NCI-H510A (cell line): ENCODE measurements around the gene SRC.

Experiments
- DNase-seq: peaks from one replicate; lab custom pipeline; 2025; lab: John Stamatoyannopoulos, UW

SRC gene

DNA sequence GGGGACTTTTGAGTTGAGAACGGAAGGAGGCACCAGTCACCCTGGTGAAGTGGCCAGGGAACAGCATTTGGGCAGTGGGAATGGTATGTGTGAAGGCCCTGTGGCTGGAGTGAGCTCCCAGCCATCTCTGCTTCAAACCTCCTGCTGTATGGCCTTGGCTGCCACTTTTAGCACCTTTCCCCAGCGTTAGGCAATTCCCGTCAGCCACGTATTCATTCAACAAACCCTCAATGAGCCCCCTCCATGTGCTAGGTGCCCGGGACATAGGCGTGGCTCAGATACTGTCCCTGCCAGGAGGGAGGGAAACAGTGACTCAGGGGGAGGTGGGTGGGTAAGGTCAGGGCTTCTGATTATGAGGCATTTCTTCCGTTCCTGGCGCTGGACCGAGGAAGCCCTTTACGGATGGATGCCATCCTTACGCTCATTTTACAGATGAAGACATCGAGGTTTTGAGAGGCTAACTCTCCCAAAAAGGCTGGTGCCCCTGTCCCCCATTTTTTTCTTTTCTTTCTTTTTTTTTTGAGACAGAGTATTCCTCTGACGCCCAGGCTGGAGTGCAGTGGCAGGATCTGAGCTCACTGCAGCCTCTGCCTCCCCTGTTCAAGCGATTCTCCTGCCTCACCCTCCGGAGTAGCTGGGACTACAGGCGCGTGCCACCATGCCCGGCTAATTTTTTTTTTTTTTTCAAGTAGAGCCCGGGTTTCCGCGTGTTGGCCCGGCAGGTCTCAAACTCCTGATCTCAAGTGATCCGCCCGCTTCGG is 37.5 kb downstream of the SRC start:
- DNase-seq: no peak

DNA sequence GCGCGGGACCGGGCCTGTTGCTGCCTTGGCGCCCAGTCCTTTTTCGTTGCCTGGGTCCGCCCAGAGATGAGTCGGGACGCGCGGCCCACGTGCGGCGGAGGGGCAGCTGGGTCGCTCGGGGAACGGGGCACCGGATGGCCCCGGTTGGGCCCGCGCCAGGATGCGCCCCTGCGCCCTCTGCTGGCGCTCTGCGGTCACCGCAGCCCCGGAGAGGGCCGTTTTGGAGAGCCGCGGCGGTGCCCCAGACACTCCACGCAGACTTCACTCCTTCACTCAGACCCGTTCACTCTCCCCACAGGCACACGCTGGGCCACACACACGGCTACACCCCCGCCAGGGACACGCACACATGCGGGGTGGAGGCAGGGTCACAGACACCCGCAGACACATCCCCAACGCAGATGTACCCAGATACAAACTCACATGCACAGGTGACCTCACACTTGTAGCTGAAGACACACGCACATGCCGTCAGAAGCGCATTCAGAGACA is 38.8 kb downstream of the SRC start:
- no peak for DNase-seq

DNA sequence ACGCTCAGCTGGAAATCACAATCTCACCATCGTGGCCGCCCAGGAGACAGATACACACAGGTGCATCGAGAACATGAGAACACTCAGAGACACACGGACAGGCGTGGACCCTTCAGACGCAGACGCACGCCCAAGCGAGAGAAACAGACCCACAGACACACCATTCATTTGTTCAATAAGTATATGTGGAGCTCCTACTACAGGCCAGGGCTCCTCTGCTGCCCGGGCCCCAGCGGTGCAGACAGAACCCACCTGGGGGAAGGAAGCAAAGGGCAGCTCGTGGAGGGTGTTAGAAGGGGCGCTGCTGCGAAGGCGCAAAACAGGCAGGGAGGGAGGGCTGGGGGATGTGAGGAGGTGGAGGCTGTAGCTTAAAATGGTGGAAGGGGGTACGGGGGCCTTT is 39.2 kb downstream of the SRC start:
- DNase-seq: no peak

DNA sequence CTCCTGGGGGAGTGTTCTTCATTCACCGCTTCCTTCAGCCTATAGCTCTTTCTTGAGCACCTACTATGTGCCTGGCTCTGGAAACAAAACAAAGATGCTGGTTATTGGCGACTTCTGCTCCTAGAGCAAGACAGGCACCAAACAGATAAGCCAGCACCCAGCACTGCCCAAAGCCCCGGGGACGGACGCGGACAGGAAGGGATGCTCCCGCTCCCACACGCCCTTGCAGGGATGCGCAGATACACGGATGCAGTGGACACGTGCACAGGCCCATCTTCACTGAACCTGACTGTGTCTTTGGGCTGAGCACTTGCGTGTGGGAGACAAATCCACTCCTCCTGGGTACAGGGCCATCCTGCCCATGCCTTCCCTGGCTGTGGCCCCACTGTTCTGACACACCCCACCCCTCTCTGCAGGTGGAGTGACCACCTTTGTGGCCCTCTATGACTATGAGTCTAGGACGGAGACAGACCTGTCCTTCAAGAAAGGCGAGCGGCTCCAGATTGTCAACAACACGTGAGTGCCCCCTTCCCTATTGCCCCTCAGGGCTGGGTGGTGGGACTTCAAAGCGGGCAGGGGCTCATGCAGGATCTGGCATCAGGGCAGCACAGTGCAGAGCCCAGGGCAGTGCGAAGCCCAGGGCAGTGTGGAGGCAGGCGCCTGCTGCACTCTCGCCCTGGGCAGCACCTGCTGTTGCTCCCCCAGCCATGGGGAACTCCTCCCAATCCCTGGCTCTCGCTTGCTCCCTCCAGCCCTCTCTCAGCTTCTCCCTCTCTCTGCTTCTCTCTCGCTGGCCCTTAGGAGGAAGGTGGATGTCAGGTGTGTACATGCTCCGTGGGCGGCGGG is 39.9 kb downstream of the SRC start:
- no peak for DNase-seq

DNA sequence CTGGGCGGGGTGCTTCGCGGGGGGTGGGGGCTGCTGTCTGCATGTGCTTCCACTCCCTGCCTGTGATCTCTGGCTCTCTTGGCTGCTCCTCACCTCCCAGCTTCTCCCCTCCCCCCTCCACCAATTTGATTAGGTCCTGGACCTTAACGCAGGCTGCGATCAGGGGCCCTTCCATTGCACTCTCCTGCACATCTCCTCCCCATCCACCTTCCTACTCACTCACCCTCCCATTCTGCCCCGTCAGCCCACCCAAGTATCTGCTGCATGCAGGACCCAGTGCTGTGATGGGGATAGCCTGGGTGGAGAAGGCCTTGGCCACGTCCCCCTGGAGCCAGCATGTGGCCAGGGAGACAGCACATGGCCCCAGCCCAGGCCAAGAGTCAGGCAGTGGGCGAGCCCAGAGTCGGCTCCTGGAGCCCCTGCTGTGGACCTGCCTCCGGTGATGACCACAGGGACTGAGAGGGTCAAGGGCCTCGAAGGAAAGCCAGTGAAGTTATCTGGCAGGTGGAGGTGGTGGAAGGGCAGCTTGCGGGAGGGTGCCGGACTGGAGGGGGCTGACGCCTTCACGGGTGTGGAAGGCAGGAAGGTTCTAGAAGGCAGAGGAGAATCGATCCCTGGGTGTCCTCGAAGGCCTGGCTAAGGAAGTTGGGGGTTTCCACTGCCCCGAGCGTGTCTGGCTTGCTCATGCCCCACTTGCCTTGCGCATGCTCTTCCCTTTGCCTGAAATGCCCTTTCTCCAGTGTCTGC is 40.7 kb downstream of the SRC start:
- DNase-seq: no peak

DNA sequence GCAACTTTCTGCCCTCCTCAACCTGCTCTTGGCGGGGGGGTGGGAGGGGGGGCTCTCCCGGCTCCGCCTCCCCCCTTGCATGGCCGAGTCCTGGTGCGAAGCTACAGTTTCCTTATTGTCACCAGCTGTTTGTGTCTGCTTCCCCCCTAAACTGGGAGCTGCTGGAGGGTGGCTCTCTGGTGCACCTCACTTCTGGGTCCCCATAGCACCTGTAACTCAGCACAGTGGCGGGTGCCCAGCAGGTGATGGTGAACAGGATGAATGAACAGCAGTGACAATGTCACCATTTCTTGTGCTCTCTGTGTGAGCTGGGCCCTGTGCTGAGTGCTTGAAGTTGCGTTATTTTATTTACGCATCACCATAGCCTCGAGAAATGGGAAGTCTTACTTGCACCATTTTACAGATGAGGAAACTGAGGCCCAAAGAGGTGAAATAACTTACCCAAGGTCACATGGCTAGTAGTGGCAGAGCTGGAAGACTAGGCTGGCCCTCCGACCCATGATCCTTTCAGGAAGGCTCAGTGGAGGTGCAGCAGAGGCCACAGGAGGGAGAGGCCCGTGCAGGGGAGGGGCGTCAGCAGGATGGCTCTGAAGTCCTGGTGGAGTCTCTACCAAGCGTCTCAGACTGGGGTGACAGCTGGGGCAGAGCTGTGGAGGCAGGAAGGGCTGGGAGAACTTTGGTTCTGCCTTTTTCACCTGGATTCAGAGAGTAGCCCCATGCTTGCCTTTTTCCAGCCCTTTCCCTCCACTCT is 41.8 kb downstream of the SRC start:
- no peak for DNase-seq

DNA sequence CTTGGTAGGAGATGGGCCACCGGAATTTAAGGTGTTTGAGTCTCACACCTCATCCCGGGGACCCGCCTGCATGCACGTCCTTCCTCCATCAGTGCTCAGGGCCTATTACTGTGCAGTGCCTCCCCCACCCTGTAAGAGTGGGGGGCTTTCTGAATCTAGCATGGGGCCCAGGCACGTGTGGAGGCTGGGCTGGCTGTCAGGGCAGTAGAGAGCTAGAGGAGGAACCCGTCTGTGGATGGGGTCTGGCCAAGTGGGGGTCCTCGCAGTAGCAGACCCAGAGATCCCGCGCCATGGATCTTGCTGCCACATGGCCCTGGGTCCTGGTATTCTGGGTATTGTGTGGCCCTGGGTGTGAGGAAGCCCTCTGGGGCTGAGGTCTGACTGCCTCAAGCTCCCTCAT is 42.9 kb downstream of the SRC start:
- DNase-seq: no peak

DNA sequence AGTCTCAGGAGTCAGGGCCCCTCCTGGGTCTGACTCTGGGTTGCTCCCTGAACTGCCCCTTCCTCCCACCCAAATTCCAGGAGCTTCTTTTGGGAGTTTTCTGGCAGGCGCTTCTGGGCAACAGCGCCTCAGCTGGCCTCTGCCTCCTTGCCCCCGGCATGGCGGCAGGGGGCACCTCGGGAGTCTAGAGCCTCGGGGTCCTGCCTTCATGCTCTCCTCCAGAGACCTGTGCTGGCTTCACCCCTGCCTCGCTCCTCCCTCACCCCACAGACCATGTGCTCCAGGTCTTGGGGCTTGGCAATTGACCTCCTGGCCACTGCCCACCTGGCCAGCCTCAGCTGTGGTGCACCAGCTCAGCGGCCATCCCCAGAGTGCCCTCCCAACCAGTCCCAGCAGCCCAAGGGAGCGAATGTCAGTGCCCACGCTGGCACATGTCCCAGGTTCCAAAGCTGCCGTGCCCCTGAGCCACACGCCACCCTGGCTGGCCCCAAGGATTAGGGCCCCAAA is 43.4 kb downstream of the SRC start:
- no peak for DNase-seq

DNA sequence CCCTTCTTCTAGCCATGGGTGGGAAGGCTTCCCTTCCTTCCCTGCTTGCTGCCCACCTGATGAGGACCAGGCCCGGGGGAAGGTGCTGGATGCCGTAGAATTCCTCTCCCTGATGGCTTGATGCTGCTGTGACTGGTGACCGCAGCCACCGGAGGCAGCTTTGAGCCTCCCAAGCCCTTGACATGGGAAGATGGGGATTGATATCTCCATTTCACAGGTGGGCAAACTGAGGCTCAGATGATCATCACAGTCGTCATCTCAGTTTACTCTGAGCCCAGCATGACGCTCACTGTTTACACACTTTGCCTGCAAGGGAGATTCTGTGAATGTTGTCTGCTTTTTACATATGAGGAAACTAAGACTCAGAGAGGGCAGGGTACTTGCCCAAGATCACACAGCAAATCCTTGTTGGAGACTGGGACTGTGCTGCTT is 43.9 kb downstream of the SRC start:
- no peak for DNase-seq

DNA sequence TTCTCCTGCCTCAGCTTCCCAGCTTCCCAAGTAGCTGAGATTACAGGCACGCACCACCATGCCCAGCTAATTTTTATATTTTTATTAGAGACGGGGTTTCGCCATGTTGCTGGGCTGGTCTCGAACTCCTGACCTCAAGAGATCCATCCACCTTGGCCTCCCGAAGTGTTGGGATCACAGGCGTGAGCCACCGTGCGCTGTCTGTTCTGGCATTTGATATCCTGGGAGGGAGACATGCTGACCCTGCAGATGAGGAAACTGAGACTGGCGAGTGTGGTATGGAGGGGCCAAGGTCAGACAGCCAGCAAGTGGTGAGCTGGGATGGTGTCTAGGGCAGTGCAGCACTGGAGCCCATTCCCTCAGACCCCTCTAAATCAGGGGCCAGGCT is 44.6 kb downstream of the SRC start:
- DNase-seq: no peak

DNA sequence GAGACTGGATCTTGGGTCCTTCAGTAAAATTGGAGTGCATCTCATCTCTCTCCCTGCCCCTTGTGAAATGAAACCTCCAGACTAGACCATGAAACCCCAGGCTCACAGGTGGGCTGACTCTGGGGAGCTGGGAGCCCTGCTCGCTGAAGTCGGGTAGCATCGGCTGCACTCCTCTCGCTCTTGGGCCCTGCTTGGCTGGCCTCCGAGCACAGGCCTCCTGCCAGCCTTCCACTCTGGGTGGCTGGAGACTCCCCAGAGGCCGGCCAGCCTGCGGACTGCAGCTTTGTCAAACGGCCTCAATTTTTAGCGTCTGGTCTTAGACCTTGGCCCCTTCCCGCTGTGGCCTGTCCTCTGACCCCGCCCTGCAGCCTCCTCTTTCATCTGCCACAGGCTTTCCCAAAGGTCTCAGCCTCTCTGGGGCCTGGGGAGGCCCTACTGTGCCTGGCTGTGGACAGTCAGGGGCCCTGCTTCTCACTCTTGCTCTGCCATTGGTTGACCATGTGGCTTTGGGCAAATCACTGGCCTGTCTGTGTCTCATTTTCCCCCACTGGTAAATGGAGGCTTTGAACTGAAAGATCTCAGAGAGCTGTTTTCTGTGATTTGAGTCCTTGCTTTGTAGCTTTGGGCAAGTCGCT is 45.1 kb downstream of the SRC start:
- DNase-seq: no peak

DNA sequence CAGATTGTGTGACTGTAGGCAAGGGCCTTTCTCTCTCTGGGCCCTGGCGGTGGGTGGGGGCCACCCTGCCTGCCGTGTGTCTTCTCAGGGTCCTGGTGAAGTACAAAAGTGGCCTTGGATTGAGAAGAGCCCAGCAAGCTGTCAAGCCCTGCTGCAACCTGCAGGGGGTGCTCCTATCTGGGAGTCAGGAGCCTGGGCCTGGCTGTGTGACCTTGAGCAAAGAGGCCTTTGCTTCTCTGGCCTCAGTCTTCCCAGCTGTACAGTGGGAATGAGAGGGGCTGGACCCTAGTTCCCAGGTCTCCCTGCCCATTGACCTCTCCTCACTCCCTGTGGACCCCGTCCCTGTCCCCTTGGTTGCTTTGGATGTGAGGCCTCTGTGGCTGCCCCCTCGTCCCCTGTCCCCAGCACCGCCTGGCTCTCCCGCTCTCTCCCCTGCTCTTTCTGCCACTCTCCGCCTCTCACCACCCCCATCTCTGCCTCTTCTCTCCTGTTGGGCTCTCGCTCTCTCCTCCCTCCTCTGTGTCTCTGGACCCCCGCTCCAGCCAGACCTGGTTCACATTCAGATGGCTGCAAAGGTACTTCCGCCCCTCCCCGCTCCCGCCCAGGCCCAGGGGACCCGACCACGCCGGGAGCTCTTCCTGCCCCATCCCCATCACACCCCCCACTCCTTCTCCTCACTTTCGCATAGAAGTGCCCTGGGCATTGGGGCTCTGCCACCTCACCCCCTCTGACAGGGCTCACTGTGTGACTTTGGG is 46.7 kb downstream of the SRC start:
- DNase-seq: no peak

DNA sequence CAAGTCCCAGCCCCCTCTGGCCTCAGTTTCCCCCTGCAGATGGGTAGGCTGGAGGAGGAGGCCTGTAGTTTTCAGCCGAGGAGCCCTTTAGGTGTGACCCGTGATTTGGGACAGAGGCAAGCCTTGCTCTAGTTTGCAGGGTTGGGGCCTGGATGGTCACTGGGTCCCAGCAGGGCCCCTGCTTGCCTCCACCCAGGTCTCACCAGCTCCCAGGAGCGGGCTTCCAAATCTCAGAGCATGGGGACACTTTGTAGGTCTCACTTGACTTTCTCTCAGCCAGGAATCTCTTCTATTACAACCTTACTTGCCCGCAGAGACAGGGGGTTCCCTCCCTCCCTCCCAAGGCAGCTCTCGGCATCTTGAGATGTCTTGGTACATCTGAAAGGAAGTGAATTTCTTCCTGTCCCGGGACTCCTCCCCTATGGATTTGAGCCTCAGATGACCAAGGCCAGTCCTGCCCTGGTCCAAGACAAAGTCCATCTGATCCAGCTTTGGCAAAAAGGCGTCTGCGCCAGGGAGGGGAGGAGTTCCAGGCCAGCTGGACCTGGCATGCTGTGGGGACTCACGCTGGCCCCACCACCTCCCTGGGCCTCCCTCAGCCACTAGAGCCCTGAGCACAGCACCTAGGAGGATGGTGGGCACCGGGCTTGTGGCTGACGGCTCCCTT is 47.4 kb downstream of the SRC start:
- no peak for DNase-seq

DNA sequence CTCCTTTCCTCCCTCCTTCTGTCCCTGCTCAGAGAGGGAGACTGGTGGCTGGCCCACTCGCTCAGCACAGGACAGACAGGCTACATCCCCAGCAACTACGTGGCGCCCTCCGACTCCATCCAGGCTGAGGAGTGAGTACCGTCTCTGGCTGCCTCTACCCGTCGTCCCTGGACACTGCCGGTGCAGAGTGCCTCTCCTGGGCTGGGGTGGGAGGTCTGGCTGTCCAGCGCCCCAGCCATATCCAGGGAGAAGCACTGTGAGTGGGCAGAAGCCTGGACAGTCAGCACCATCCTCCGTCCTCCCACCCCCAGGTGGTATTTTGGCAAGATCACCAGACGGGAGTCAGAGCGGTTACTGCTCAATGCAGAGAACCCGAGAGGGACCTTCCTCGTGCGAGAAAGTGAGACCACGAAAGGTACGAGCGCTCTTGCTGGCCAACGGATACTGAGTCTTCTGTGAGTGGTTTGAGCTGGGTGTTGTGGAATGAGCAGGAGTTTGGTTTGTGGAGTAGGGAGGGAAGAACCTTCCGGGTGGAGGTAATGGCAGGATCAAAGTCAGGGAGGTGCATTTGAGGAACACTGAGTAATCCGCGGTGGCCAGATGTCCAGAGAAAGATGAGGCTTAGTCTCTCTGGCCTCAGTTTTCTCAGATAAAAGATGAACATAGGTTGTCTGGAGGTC is 48.1 kb downstream of the SRC start:
- no peak for DNase-seq

DNA sequence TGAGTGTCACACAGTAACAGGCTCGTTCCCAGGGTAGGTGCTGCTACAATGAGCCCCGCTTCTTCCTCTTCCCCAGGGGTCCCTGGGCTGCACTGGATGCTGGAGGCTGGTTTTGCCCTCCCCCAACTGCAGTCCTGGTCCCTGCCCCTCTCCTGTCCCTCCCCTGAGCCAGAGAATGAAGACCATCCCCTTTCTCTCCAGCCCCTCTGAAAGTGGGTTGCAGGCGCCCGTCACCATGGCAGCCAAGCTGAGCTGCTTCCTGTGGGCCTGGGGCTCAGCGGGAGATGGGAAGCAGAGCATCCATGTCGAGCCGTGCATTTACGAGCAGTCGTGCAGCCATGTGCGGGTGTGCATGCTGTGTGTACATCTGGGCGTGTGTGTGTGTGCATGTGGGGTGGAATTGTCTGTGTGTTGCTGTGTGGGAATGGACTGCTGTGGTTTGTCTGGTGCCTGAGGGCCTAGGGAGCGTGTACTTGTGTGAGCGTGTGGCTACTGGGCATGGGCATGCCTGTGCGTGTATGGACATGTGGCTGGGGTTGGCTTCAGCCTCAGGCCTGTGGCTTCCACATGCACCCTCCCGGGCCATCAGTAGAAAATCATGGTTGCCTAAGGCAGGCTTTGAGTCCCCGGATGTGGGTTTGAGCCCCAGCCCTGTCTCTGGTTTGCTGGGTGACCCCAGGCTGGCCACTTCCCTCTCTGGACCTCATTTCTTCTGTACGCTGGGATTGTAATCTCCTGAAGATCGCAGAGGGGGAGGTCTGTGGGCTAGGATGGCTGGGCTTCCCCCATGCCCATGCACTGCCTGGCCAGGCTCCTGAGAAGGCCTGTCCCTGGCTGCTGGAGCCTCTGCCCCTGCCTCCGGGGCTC is 48.8 kb downstream of the SRC start:
- peak; percentile 35 for DNase-seq

DNA sequence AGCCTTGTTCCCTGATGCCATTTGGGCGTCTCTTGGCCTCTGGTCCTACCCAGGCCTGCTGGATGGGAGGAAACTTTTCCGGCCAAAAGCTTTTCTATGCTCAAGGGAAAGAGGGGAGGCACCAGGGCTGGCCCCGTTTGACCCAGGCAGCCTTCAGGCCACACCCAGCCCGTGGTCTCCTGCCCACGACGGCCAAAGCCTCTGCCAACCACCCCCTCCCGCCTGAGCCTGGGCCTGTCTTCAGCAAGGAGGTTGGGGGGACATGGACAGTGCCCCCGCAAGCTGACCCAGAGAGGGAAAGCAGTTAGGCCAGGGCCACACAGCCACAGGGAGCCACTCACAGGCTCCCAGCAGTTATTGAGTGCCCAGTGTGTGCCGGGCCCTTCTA is 49.5 kb downstream of the SRC start:
- DNase-seq: no peak

DNA sequence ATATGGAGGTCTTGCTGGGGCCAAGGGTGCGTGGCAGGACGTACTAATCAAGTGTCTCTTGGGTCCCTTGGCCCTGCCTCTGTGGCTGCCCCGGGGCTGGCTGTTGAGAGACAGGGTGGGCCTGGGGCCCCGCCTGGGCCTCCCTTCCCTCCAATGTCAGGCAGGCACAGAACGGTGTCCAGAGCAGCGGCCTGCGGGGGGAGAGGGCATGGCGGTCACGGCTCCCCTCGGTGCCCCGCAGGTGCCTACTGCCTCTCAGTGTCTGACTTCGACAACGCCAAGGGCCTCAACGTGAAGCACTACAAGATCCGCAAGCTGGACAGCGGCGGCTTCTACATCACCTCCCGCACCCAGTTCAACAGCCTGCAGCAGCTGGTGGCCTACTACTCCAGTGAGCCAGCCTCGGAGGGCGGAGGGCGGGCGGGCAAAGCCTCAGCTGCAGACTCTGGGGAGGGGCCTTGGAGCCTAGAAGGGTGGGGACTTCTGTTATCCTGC is 50.0 kb downstream of the SRC start:
- DNase-seq: peak; percentile 94

DNA sequence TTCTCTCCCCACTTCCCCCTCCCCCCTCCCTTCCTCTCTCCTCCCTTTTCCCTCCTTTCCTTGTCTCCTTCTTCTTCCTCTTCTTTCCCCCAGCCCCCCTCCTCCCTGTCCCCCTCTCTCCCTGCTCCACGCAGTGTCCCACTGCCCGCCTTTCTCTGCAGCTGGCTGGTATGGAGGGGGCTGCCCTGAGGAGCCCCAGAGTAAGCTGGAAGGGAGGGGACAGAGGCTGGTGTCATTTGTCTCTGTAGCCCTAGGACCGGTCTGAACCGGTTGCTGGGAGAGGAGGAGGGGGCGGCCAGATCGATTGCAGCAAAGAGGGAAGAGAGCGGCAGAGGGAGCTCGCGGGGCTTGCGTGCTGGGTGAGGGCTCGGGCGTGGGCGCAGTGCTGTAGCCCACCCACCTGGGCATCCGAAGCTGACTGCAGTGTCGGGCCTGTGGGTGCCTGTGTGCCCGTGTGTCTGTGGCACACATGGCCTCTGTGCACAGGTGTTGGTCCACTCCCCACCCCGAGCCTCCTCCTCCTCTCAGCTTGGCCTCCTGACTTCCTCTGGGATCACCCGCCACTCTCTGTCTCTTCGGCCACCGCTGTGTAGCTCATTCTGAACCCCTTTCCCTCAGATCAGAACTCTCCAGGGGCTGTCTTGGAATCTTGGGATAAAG is 50.6 kb downstream of the SRC start:
- peak; percentile 92 for DNase-seq
